Measurements from ENCODE around the gene CSTB.

The CSTB gene

DNA sequence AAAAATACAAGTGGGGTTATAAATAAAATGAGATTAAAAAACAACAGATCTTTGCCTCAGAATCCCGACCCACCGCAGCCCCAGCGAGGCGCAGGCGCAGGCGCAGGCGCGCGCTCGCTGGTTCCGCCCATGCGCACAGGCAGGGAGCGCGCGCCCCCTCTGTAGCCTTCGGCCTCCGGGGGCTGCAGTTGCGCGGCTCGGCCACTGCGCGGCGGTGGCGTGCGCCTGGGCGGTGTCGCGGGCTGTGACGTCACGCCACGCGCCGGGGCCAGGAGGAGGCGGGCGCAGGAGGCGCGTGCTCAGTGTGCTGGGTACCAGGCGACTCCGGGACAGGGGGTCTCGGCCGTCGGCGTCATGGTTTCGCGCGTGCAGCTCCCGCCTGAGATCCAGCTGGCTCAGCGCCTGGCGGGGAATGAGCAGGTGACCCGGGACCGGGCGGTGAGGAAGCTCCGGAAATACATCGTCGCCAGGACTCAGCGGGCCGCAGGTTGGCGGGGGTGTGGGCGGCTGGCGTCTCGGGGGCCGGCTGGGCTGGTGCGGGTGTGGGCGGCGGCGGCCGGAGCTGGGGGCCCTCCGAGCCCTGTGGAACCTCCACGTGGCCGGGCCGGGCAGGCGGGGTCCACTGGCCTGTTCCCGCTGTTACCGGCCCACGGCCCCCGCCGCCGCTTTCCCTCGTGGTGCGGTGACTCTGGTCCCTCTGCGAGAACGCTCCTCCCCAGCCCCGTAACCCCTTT, 13.3 kb upstream of the CSTB start, which contains the start of gene RRP1:
Gene RRP1, plus strand, starts transcription at position 302 of the 734 bp plus-strand sequence. Its CDS starts 53 bp downstream, at position 355.
- peak; percentile 89 for DNase-seq (ENCODE audit: low read depth)

- DNase-seq (ENCODE audit: low read depth): no peak
Observed at GRCh38 chr21:43786807-43787440, 10.8 kb upstream of the CSTB start.

- DNase-seq (ENCODE audit: low read depth): no peak
Observed at GRCh38 chr21:43786300-43786806, 10.2 kb upstream of the CSTB start.

DNA sequence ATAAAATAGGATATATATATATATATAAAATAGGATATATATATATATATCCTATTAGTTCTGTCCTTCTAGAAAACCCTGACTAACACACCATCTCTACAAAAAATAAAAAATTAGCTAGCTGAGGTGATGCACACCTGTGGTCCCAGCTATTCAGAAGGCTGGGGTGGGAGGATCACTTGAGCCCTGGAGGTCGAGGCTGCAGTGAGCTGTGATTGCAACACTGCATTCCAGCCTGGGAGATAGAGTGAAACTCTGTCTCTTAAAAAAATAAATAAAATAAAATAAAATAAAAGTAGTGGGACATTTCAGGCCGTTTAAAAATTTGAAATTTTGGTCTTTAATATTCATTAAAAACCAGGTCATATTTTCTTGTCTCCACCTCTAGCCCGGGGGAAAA, 9.0 kb upstream of the CSTB start:
- DNase-seq (ENCODE audit: low read depth): no peak

GRCh38 chr21:43783098-43783700, 7.1 kb upstream of the CSTB start:
- DNase-seq (ENCODE audit: low read depth): no peak

- DNase-seq (ENCODE audit: low read depth): no peak
Observed at GRCh38 chr21:43782431-43783097, 6.5 kb upstream of the CSTB start.

- no peak for DNase-seq (ENCODE audit: low read depth)
Observed at GRCh38 chr21:43781846-43782245, 5.7 kb upstream of the CSTB start.

- DNase-seq (ENCODE audit: low read depth): no peak
Observed at GRCh38 chr21:43779660-43780059, 3.6 kb upstream of the CSTB start.

DNA sequence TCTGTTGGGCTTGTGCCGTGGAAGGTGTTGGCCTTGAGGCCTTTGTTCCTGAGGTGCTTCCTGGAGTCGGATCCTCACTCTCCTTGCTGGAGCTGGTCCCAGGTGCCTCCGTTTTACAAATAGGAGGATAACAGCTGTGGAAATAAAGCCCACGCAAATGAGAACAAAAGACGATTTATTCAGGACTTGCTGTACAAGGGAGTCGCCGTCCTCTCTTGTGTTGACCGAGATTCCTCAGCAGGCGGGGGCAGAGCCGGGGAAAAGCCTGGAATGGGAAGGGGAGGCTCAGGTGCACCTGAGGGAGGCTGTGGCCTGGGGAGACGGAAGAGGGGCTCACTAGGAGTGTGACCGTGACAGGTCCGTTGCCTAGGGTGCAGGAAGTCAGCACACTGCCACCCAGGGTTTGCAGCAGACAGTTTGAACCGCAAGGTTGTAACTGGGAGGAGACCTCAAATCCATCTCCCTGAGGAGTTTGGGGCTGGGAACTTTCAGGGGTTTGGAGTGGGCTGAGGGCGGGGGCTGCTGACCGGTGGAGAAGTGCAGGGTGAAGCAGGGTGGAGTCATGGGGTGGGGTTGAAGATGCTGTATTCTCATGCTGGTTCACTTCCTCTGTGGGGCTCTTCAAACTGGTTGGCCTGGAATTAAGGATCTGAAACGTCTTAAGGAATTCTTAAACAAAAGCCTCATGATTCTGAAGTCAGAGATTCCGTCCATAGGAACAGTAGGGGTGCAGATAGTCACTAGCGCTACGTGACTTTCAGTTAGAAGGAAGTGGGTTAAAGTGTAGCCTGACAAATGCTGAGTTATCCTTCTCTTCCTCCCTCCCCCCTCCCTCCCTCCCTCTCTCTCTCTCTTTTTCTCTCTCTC, 2.6 kb upstream of the CSTB start:
- no peak for DNase-seq (ENCODE audit: low read depth)

- no peak for DNase-seq (ENCODE audit: low read depth)
Observed at GRCh38 chr21:43777953-43778352, 1.8 kb upstream of the CSTB start.

GRCh38 chr21:43775190-43775589, 918 bp downstream of the CSTB start:
- no peak for DNase-seq (ENCODE audit: low read depth)

- no peak for DNase-seq (ENCODE audit: low read depth)
Observed at GRCh38 chr21:43774163-43774562, 1.9 kb downstream of the CSTB start.

DNA sequence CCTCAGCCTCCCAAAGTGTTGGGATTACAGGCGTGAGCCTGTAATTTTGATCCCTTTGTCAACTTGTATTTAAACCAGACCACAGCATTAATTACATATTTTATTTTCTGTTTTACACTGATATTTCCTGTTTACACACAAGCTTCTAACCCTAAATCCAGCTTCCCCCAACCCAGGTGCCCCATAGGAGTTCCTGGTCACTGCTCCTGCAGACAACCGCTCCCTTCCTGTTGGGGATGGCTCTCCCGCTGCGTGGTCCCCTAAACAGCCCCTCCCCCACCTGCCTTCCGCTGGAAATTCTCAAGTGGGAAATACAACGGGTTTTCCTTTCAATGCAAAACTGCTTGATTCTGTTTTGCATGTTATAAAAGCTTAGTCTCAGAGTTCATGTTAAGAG, 3.7 kb downstream of the CSTB start:
- no peak for DNase-seq (ENCODE audit: low read depth)

- no peak for DNase-seq (ENCODE audit: low read depth)
Observed at GRCh38 chr21:43771698-43772424, 4.2 kb downstream of the CSTB start.

DNA sequence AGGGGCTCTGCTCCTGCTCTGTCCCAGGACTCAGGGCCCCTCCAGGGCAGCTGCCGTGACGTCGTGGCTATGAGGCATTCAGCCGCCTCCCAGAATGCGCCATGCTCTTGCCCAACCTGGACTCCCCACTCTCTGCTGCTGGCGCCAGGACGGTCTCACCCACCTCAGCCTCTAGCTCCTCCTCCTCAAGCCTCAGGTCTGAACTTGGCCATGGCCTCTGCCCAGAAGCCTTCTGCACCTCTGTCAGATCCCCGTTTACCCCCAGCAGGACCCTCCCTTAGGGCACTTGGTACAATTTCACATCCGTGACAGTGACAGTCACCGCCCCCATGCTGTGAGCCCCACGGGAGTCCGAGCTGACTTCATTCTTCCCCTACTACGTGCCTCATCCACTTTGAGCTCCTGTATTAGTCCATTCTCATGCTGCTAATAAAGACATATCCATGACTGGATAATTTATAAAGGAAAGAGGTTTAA, 4.9 kb downstream of the CSTB start:
- no peak for DNase-seq (ENCODE audit: low read depth)

DNA sequence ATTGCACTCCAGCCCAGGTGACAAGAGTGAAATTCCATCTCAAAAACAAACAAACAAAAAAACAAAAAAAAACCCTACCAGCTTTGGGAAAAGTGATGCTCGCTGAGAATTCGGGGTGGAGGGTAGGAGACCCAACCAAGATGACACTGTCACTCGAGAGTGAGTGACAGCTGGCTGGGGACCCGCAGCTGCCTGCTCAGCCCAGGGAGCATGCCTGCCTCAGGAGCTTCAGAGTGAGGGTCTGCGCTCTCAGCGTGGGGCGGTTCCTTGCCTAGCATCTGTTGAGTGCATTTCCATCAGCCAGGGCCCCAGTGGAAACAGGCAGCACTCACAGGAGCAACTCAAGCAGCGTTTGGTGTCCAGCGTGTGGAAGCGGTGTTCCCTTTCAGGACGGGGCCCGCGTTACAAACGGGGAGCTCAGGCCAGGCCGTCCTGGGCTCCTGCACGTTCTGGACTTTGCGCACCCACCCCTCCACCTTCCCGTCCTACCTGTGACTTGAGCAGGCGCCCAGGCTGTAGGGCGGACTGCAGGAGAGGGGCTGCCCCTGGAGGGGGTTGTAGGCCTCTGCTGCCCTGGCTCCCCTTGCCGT, 5.9 kb downstream of the CSTB start:
- DNase-seq (ENCODE audit: low read depth): no peak

GRCh38 chr21:43769325-43769958, 6.7 kb downstream of the CSTB start:
- no peak for DNase-seq (ENCODE audit: low read depth)

- no peak for DNase-seq (ENCODE audit: low read depth)
Observed at GRCh38 chr21:43768868-43769167, 7.3 kb downstream of the CSTB start.

GRCh38 chr21:43767984-43768867, 7.9 kb downstream of the CSTB start:
- DNase-seq (ENCODE audit: low read depth): no peak

Data from stimulated activated CD8-positive, alpha-beta memory T cell treated with anti-CD3 and anti-CD28 coated beads, Interleukin-12 subunit alpha, Interleukin-12 subunit beta, amount 100 ng/mL, for 1 hour (primary cell).